Peyer's patch (tissue), 4 donors: ENCODE data around the gene TECTB.

Experiments
- CTCF ChIP-seq, 6 experiments: fragments of 450-650 bp in 4 of 6; fragments of 200-600 bp in 2 of 6; sonication (generic) in 1 of 6; IDR thresholded peaks; one replicate each; pipeline ENCODE4 v1.5.1; 2017 to 2019; ENCODE audit warnings: antibody characterized with exemption in 6 of 6, mild to moderate bottlenecking in 3 of 6, moderate library complexity in 1 of 6
- POLR2A ChIP-seq, 2 donors: fragments of 450-650 bp; IDR thresholded peaks; one replicate each; pipeline ENCODE4 v1.5.1; 2017; ENCODE audit warnings: antibody characterized with exemption in 2 of 2, mild to moderate bottlenecking in 2 of 2, moderate library complexity in 2 of 2

GRCh38 chr10:112349521-112350085 lies 66.4 kb downstream of the TECTB start:
- TF ChIP-seq CTCF (IDR thresholded peaks at IDR 0.05), result no peak
- TF ChIP-seq POLR2A (IDR thresholded peaks at IDR 0.05), result no peak
